Endodermal cell (in vitro differentiated cells): Measurements from ENCODE around the gene TAF10. TPM values are rescaled to one million over a fixed set of nuclear protein-coding genes. Genes with fewer than 3 reads are reported as not detected.

ENCODE experiments used
- DNase-seq: peaks from one replicate; pipeline ENCODE4 v3.0.0-alpha.2; 2017
- H3K27ac ChIP-seq: 2 replicates; pipeline ENCODE4 v1.5.1; 2013; ENCODE audit warnings: mild to moderate bottlenecking, low read depth, low read length, moderate library complexity
- H3K27me3 ChIP-seq: 2 replicates; pipeline ENCODE4 v1.6.1; 2013; ENCODE audit warnings: mild to moderate bottlenecking, low read length, moderate library complexity; ENCODE audit not compliant: insufficient read depth, control insufficient read depth, poor library complexity, severe bottlenecking
- H3K36me3 ChIP-seq: 2 replicates; pipeline ENCODE4 v1.7.0; 2013; ENCODE audit warnings: mild to moderate bottlenecking, low read length, moderate library complexity; ENCODE audit not compliant: control insufficient read depth, insufficient read depth
- H3K4me1 ChIP-seq: one replicate; pipeline ENCODE4 v1.7.0; 2013; ENCODE audit warnings: low read length; ENCODE audit not compliant: control insufficient read depth, insufficient read depth
- H3K4me3 ChIP-seq: 2 replicates; pipeline ENCODE4 v1.5.1; 2013; ENCODE audit warnings: mild to moderate bottlenecking, low read length, moderate library complexity
- H3K9ac ChIP-seq: 2 replicates; pipeline ENCODE4 v1.6.1; 2013; ENCODE audit warnings: mild to moderate bottlenecking, low read length, moderate library complexity; ENCODE audit not compliant: poor library complexity, severe bottlenecking; ENCODE audit errors: extremely low read depth
- H3K9me3 ChIP-seq: 2 replicates; pipeline ENCODE4 v1.6.1; 2013; ENCODE audit warnings: mild to moderate bottlenecking, low read length, moderate library complexity; ENCODE audit not compliant: control insufficient read depth
- H3K27ac Mint-ChIP-seq: 2 replicates; pipeline ENCODE4 v1.8.0; 2020; ENCODE audit warnings: mixed read lengths
- H3K27me3 Mint-ChIP-seq: 2 replicates; pipeline ENCODE4 v1.8.0; 2021; ENCODE audit warnings: mild to moderate bottlenecking, mixed read lengths; ENCODE audit not compliant: insufficient read depth
- H3K36me3 Mint-ChIP-seq: 2 replicates; pipeline ENCODE4 v1.8.0; 2020; ENCODE audit warnings: low read depth, mixed read lengths
- H3K4me1 Mint-ChIP-seq: 2 replicates; pipeline ENCODE4 v1.8.0; 2020; ENCODE audit warnings: mixed read lengths
- H3K4me3 Mint-ChIP-seq: 2 replicates; pipeline ENCODE4 v1.8.0; 2020; ENCODE audit warnings: mild to moderate bottlenecking, moderate library complexity, mixed read lengths
- H3K9me3 Mint-ChIP-seq: 2 replicates; pipeline ENCODE4 v1.8.0; 2020; ENCODE audit warnings: mild to moderate bottlenecking, mixed read lengths
- WGBS, 2 experiments: methylation state at CpG; one replicate each; pipeline versions ENCODE4 v1.1.5 to v1.1.7; 2013; ENCODE audit warnings: missing lambda C conversion rate in 2 of 2, mixed read lengths in 1 of 2; ENCODE audit not compliant: insufficient coverage in 1 of 2, insufficient read length in 1 of 2; 5-methylcytosine and 5-hydroxymethylcytosine counted together
- total RNA-seq, 2 donors: library from RNA; stranded (reverse); fragmentation: NEBNext Ultra II Directional in 1 of 2; extraction: Animal tissue kit (Norgen Biotek cat#: 25700) in 1 of 2; gene quantifications; 2 replicates in 1 of 2; 3 replicates in 1 of 2; pipeline ENCODE4 v1.2.1, GENCODE V29; 2021
- TF ChIP-seq, protein P1 (sequence below): fragments of 200-600 bp; sonication (generic); conservative IDR thresholded peaks from 2 replicates; pipeline ENCODE4 v1.5.0; 2021; ENCODE audit warnings: antibody characterized with exemption, mild to moderate bottlenecking

Gene TAF10
- total RNA-seq, 2 donors from 2014 or later: 168 to 202 TPM

GRCh38 chr11:6611963-6612212, 128 bp downstream of the TAF10 start:
- H3K4me3 ChIP-seq: peak overlapping the region; percentile 90
- peaks cover 61% of the 10 kb centered on the region for H3K36me3 ChIP-seq
- H3K27me3 ChIP-seq: no peaks in the 10 kb centered on the region
- peak overlapping the region; percentile 88 for H3K9ac ChIP-seq
- no peaks in the 10 kb centered on the region for H3K4me1 ChIP-seq
- H3K9me3 ChIP-seq: no peaks in the 10 kb centered on the region
- peaks cover 11% of the 10 kb centered on the region for H3K4me1 Mint-ChIP-seq
- H3K27ac ChIP-seq: no peak overlapping the region
- no peaks in the 10 kb centered on the region for H3K27me3 Mint-ChIP-seq
- 0% methylated on average over 36 of the region's 36 CpGs; no CpG with 5 or more reads in 1 of the 2 experiments for WGBS, 2 experiments
- H3K36me3 Mint-ChIP-seq: peaks cover 65% of the 10 kb centered on the region
- no peak for DNase-seq
- no peaks in the 10 kb centered on the region for H3K9me3 Mint-ChIP-seq
- TF ChIP-seq, protein P1, sequence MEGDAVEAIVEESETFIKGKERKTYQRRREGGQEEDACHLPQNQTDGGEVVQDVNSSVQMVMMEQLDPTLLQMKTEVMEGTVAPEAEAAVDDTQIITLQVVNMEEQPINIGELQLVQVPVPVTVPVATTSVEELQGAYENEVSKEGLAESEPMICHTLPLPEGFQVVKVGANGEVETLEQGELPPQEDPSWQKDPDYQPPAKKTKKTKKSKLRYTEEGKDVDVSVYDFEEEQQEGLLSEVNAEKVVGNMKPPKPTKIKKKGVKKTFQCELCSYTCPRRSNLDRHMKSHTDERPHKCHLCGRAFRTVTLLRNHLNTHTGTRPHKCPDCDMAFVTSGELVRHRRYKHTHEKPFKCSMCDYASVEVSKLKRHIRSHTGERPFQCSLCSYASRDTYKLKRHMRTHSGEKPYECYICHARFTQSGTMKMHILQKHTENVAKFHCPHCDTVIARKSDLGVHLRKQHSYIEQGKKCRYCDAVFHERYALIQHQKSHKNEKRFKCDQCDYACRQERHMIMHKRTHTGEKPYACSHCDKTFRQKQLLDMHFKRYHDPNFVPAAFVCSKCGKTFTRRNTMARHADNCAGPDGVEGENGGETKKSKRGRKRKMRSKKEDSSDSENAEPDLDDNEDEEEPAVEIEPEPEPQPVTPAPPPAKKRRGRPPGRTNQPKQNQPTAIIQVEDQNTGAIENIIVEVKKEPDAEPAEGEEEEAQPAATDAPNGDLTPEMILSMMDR: no peak
- H3K4me3 Mint-ChIP-seq: no peak overlapping the region
- peak overlapping the region; percentile 88 for H3K27ac Mint-ChIP-seq

- peaks cover 61% of the 10 kb centered on the region for H3K36me3 ChIP-seq
- TF ChIP-seq, protein P1: no peak
- H3K9ac ChIP-seq: peak overlapping the region; percentile 77
- H3K4me3 ChIP-seq: peak overlapping the region; percentile 90
- peaks cover 3% of the 10 kb centered on the region for H3K4me1 ChIP-seq
- no peaks in the 10 kb centered on the region for H3K9me3 Mint-ChIP-seq
- peak; percentile 45 for DNase-seq
- H3K27me3 ChIP-seq: no peaks in the 10 kb centered on the region
- H3K36me3 Mint-ChIP-seq: peaks cover 61% of the 10 kb centered on the region
- no peak overlapping the region for H3K4me3 Mint-ChIP-seq
- WGBS, 2 experiments: 19 to 21% methylated on average over 20 to 39 of the region's 39 CpGs
- no peaks in the 10 kb centered on the region for H3K9me3 ChIP-seq
- H3K27ac ChIP-seq: peak overlapping the region; percentile 49
- H3K27me3 Mint-ChIP-seq: no peaks in the 10 kb centered on the region
- H3K4me1 Mint-ChIP-seq: peaks cover 16% of the 10 kb centered on the region
- peak overlapping the region; percentile 88 for H3K27ac Mint-ChIP-seq
Observed at GRCh38 chr11:6611092-6611962, 689 bp downstream of the TAF10 start.

GRCh38 chr11:6610591-6610990, 1.4 kb downstream of the TAF10 start:
- no peaks in the 10 kb centered on the region for H3K27me3 ChIP-seq
- Mint-ChIP-seq H3K4me3 (no peak overlapping the region), H3K27ac (peak overlapping the region; percentile 88), H3K36me3 (peaks cover 54% of the 10 kb centered on the region), H3K9me3 (no peaks in the 10 kb centered on the region), H3K4me1 (peaks cover 20% of the 10 kb centered on the region), H3K27me3 (no peaks in the 10 kb centered on the region)
- H3K27ac ChIP-seq: no peak overlapping the region
- H3K36me3 ChIP-seq: peaks cover 55% of the 10 kb centered on the region
- TF ChIP-seq, protein P1: no peak
- H3K4me3 ChIP-seq: peak overlapping the region; percentile 90
- no peak for DNase-seq
- H3K4me1 ChIP-seq: peaks cover 5% of the 10 kb centered on the region
- no peaks in the 10 kb centered on the region for H3K9me3 ChIP-seq
- 91 to 97% methylated on average over 4 to 6 of the region's 6 CpGs for WGBS, 2 experiments
- H3K9ac ChIP-seq: no peak overlapping the region
